DMS114 treated with DMSO at 0.1 percent for 48 hours (cell line): ENCODE results near the gene COX8A.

Experiments used
- DNase-seq: peaks from one replicate; lab custom pipeline; 2025; ENCODE audit not compliant: unreplicated experiment; lab: John Stamatoyannopoulos, UW

Gene COX8A

GRCh38 chr11:64001484-64002420 lies 27.3 kb downstream of the COX8A start:
- DNase-seq: no peak

GRCh38 chr11:64003807-64004589 lies 29.6 kb downstream of the COX8A start:
- DNase-seq: no peak

DNA sequence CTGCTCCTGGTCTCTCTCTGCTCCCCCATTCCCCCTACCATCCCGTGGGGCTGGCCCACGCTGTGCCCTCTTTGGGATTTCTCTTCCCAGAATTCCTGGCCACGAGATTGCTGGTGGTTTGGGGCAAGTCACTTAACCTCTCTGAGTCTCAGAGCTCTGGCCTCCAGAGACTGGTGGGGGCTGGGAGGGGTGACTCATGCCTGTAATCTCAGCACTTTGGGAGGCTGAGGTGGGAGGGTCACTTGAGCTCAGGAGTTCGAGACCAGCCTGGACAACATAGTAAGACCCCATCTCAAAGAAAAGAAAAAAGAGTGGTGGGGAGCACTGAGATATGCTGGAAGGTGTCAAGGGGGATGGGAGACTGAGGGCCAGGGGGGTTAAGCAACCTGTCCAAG lies 30.2 kb downstream of the COX8A start:
- DNase-seq: no peak

GRCh38 chr11:64005691-64006090 lies 31.3 kb downstream of the COX8A start:
- DNase-seq: no peak

- no peak for DNase-seq
These were observed 32.0 kb downstream of the COX8A start for GRCh38 chr11:64006398-64006797.

DNA sequence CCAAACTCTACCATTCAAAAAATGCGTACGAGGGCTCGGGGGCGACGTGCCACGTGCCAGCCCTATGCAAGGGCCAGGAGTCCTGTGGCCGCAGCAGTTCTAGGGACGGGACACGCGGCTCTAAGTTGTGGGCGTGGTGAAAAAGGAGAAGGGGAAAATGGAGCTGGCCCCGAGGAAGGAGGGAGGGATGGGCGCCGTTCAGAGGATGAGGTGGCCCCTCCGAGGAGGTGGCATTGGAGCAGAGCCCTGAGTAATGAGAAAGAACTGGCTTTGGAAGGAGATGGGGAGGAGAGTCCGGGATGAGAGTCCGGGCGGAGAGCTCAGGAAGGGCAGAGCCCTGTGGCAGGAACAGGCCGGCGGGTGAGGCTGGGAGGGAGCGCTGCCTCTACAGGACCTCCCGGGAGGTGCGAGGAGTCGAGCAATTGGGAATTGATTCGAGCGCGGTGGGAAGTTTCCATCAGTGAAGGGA lies 32.8 kb downstream of the COX8A start:
- no peak for DNase-seq

- no peak for DNase-seq
These were observed 33.3 kb downstream of the COX8A start for GRCh38 chr11:64007629-64008282.

- no peak for DNase-seq
These were observed 34.0 kb downstream of the COX8A start for GRCh38 chr11:64008283-64008913.

DNA sequence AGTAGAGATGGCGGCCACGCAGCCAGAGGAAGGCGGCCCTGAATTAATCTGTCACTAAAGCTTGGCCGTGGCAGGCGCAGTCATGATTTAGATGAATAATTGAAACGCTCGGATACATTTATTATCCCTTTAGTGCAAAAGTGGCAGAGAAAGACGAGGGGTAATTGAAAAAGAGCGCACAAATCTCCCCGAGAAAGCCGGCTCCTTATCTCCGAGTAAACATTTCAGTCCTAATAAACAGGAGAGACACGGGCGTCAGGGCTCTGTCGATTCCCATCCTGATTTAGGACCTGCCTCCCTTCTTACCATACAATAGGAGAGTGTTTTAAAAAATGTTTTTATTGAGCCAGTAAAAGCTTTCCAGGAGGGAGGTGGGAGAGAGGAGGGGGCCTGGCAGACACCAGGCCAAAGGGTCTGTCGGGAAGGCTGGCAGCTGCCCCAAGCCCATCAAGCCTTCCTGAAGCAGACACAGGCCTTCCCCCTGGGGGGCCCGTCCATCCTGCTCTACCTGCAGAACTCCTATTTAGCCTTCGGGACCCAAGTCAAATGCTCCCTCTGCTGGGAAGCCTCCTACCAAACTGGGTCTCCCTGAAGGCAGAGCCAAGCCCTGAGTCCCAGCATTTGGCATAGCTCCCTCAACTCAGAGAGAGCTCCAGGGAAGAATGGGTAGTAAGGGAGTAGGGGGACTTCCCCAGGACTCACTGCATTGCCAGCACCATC lies 34.7 kb downstream of the COX8A start:
- no peak for DNase-seq

DNA sequence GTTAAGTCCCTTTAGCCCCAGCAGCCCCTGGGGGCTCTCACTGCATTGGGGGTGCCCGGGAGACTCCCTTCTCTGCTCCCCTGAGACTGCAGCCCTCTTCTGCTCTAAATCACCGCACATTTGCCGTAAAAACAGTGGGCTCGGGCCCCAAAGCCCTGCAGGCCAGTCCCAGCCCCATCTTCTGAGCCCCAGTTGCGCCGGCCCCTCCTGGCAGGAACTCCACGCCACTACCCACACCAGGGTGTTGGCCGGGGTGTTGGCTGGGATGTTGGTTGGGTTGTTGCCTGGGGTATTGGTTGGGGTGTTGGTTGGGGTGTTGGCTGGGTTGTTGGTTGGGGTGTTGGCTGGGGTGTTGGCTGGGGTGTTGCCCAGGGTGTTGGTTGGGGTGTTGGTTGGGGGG lies 35.3 kb downstream of the COX8A start:
- DNase-seq: no peak

GRCh38 chr11:64010783-64011182 lies 36.4 kb downstream of the COX8A start:
- no peak for DNase-seq

GRCh38 chr11:64011371-64011770 lies 37.0 kb downstream of the COX8A start:
- no peak for DNase-seq

GRCh38 chr11:64013141-64013896 lies 38.9 kb downstream of the COX8A start:
- DNase-seq: no peak

DNA sequence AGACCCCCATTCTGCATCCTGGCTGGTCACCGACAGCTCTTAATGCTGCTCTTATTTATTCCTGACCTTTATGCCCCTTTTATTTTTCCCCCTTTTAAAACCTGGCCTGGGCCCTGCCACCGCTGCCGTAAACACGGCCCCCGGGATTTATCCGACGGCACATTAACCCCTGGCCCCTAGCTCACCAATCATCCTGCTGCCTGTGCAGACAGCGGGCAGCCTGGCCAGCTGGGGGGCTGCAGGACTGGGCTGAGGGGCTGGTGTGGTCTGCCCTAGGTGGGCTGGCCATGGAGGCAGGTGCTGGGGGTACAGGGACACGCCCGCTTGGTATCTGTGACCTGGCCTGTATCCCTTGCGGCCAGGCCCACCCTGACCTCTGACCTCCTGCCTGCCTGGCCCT lies 39.9 kb downstream of the COX8A start:
- DNase-seq: no peak

DNA sequence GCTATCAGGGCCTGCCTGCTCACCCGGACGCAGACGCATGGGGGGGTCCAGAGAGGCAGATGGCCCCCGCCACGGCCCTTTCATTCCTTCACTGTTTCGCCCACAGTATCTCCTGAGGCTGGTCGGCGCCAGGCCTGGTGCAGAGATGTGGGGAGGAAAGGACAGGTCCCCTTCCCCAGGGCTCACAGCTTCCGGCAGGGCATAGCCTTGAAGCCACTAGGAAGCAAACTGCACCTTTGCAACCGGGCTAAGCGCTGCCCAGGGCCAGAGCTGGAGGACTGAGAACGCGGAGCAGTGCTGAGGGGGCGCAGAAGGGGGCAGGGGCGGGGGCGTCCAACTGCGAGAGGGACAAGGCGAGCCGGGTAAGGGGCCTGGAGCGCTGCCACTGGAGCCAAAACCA lies 41.1 kb downstream of the COX8A start:
- no peak for DNase-seq

DNA sequence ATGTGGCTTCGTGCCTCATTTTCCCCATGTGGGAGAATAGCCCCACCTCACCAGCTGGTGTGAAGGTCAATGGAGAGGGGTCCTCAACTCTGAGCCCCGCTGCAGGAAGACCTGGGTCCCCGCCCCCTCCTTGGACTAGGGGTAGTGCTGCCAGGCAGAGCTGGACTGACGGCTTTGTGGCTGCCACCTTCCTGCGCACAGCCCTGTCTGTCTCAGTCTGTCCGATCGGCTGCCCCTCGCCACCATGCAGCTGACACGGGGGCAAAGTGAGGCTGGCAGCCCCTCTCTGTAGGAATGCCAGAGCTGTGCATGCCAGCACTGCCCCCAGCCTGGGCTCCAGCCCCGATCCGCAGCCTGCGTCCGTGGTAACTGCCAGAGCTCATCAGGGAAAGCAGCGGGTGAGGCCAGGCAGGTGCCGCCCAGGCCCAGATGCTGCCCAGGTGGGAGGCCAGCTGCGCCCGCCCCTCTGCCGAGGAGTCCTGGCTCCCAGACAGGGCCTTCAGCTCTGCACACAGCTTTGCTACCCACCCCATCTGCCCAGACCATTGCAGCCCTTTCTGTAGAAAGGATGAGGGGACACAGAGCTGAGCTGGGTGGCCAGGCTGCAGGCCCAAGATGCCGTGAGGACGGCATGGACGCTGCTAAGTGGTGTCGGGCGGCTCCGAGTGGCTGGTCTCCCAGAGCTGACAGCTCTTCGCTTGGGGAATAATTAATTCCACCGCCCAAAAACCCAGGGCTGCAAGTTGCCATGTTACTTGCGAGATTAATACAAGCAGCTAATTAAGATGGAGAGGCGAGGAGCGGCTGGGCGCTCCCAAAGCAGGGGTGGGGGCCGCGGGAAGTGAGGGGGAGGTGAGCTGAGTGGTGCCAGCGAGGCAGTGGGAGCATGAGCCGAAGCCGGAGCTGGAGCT lies 41.8 kb downstream of the COX8A start:
- DNase-seq: no peak

GRCh38 chr11:64017945-64018224 lies 43.5 kb downstream of the COX8A start:
- no peak for DNase-seq

- no peak for DNase-seq
These were observed 43.9 kb downstream of the COX8A start for GRCh38 chr11:64018310-64018709.
